ENCODE data around the gene ZDHHC12.

Gene ZDHHC12

DNA sequence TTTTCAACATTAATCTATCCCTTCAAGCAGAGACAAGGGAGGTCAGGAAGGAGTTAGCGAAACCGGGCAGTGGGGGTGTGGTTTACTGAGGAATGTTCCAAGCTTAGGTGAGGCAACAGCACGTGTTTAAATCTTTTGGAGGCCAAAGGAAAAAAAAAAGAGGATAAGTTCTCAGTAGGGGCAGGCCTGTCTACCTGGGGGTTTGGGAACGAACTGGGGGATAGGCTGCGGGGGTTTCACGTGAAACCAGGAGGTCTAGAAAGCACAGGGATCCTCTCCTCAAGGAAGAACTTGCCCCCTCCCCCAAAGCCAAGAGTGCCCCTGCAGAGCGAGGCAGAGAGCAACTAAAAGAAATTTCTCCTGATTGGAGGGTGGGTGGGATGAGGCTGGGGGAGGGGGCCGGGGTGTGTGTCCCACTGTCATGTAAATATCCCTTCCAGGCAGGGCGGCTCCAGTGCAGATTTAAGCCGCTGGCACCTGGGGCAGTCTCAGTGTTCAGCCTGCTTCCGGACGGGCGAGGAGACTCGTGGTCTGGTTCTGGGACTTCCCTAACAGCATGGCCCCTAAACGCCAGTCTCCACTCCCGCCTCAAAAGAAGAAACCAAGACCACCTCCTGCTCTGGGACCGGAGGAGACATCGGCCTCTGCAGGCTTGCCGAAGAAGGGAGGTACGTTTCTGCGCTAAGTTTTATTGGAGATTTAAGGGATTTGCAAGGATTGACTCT is 40.4 kb downstream of the ZDHHC12 start:
- in situ Hi-C loops (cut with MboI; ENCODE audit: low sequenced_read_pairs, unreplicated experiment): no loop called here
- TF ChIP-seq, protein P1, sequence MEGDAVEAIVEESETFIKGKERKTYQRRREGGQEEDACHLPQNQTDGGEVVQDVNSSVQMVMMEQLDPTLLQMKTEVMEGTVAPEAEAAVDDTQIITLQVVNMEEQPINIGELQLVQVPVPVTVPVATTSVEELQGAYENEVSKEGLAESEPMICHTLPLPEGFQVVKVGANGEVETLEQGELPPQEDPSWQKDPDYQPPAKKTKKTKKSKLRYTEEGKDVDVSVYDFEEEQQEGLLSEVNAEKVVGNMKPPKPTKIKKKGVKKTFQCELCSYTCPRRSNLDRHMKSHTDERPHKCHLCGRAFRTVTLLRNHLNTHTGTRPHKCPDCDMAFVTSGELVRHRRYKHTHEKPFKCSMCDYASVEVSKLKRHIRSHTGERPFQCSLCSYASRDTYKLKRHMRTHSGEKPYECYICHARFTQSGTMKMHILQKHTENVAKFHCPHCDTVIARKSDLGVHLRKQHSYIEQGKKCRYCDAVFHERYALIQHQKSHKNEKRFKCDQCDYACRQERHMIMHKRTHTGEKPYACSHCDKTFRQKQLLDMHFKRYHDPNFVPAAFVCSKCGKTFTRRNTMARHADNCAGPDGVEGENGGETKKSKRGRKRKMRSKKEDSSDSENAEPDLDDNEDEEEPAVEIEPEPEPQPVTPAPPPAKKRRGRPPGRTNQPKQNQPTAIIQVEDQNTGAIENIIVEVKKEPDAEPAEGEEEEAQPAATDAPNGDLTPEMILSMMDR (IDR thresholded peaks at IDR 0.05; ENCODE audit: borderline replicate concordance, control extremely low read depth, extremely low read depth, insufficient read depth, missing control alignments): no peak
- peak; percentile 49 for DNase-seq (ENCODE audit: low spot score)

DNA sequence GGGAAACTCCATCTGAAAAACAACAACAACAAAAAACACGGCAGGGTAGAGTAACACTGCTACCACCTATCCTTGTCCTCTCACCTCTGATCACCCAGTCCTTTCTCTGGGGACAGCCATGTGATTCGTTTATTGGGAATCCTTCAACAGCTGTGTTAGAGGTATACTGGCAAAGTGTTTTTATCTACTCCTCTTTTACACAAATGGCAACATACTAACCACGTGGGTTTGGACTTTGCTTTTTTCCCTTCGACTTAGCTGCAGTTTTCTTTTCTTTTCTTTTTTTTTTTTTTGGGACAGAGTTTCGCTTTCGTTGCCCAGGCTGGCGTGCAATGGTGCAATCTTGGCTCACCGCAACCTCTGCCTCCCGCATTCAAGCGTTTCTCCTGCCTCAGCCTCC is 46.1 kb downstream of the ZDHHC12 start:
- in situ Hi-C loops (cut with MboI; ENCODE audit: low sequenced_read_pairs, unreplicated experiment): no loop called here
- no peak for DNase-seq (ENCODE audit: low spot score)
- TF ChIP-seq, protein P1 (IDR thresholded peaks at IDR 0.05; ENCODE audit: borderline replicate concordance, control extremely low read depth, extremely low read depth, insufficient read depth, missing control alignments): no peak

DNA sequence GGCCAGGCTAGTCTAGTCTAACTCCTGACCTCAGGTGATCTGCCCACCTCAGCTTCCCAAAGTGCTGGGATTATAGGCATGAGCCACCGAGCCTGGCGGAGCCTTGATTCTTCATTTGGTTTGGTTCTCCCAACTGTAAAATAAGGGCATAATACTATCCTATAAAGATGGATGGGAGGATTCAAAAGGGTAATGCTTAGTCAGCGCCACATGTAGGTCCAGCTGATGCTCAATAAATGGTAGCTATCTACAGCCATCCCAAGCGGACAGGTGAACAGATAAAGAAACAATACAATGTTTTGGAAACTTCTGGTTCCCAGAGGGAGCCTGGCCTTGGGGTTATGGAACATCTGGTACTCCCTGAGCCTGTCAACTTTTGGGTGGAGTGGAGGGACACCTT is 48.5 kb downstream of the ZDHHC12 start:
- in situ Hi-C loops (cut with MboI; ENCODE audit: low sequenced_read_pairs, unreplicated experiment): no loop called here
- no peak for DNase-seq (ENCODE audit: low spot score)
- TF ChIP-seq, protein P1 (IDR thresholded peaks at IDR 0.05; ENCODE audit: borderline replicate concordance, control extremely low read depth, extremely low read depth, insufficient read depth, missing control alignments): no peak
